Myocyte (in vitro differentiated cells): ENCODE results near the gene TMEM91. TPM values are rescaled to one million over a fixed set of nuclear protein-coding genes. Genes with fewer than 3 reads are reported as not detected.
"Not testable (repeated sequence)": the region's sequence is repeated elsewhere in the genome, so short reads cannot be mapped to it uniquely, and the experiment has no call there.

Source experiments
- DNase-seq: peaks from one replicate; pipeline ENCODE4 v3.0.0-alpha.2; 2012; ENCODE audit warnings: low read depth
- total RNA-seq: library from RNA; depleted of rRNA; stranded (reverse); fragments of >200 nt; gene quantifications from 2 replicates; pipeline ENCODE4 v1.2.3, GENCODE V29; 2014

Gene TMEM91
- total RNA-seq, 1 donor from 2014 or later = 0.59 TPM

GRCh38 chr19:41352609-41353465 is 23.5 kb upstream of the TMEM91 start:
- DNase-seq = peak; percentile 67

GRCh38 chr19:41353466-41354342 is 22.6 kb upstream of the TMEM91 start, which contains the start of gene TGFB1:
TSS of gene TGFB1 (minus strand) at chr19:41353922. CDS start at chr19:41353044, 878 bp downstream.
- DNase-seq = peak; percentile 87

GRCh38 chr19:41354343-41354953 is 21.9 kb upstream of the TMEM91 start:
- no peak for DNase-seq

GRCh38 chr19:41355035-41355434 is 21.3 kb upstream of the TMEM91 start:
- no peak for DNase-seq

GRCh38 chr19:41355802-41356201 is 20.5 kb upstream of the TMEM91 start:
- no peak for DNase-seq

- no peak for DNase-seq
Observed at GRCh38 chr19:41356984-41357739, 19.2 kb upstream of the TMEM91 start.

GRCh38 chr19:41357746-41358145 is 18.6 kb upstream of the TMEM91 start:
- DNase-seq = no peak

GRCh38 chr19:41359741-41360140 is 16.6 kb upstream of the TMEM91 start:
- no peak for DNase-seq

GRCh38 chr19:41362143-41362847 is 14.0 kb upstream of the TMEM91 start:
- no peak for DNase-seq

- no peak for DNase-seq
Observed at GRCh38 chr19:41363371-41363752, 13.0 kb upstream of the TMEM91 start.

GRCh38 chr19:41363753-41364523 is 12.4 kb upstream of the TMEM91 start, which contains the start of gene B9D2:
TSS of gene B9D2 (minus strand) at chr19:41364149. CDS start at chr19:41363519, 630 bp downstream.
- DNase-seq = peak; percentile 99

GRCh38 chr19:41364524-41365391 is 11.6 kb upstream of the TMEM91 start:
- no peak for DNase-seq

GRCh38 chr19:41366089-41366488 is 10.2 kb upstream of the TMEM91 start:
- no peak for DNase-seq

- no peak for DNase-seq
Observed at GRCh38 chr19:41367848-41368301, 8.5 kb upstream of the TMEM91 start.

GRCh38 chr19:41369769-41370168 is 6.6 kb upstream of the TMEM91 start:
- DNase-seq = no peak

- not testable (repeated sequence) for DNase-seq
Observed at GRCh38 chr19:41371119-41371518, 5.2 kb upstream of the TMEM91 start.

- DNase-seq = no peak
Observed at GRCh38 chr19:41371541-41371940, 4.8 kb upstream of the TMEM91 start.

- DNase-seq = no peak
Observed at GRCh38 chr19:41372501-41372900, 3.8 kb upstream of the TMEM91 start.
